HG02885 (cell line): Measurements from ENCODE around the gene MFAP4.
A peak's percentile ranks its signal among the peaks of the same experiment; 100 is the strongest.

Experiments used
- ATAC-seq: cut with Tn5 transposase; IDR thresholded peaks from one replicate; pipeline ENCODE4 v1.9.1; 2021; ENCODE audit warnings: mild to moderate bottlenecking; ENCODE audit not compliant: unreplicated experiment, poor library complexity

The MFAP4 gene

GRCh38 chr17:19372866-19373504, 14.0 kb downstream of the MFAP4 start:
- no peak for ATAC-seq

- no peak for ATAC-seq
These were observed 14.6 kb downstream of the MFAP4 start for GRCh38 chr17:19372439-19372838.

GRCh38 chr17:19372011-19372370, 15.0 kb downstream of the MFAP4 start:
- ATAC-seq: no peak

GRCh38 chr17:19371259-19372010, 15.6 kb downstream of the MFAP4 start:
- ATAC-seq: no peak

GRCh38 chr17:19370493-19370960, 16.5 kb downstream of the MFAP4 start:
- peak; percentile 61 for ATAC-seq

- no peak for ATAC-seq
These were observed 17.0 kb downstream of the MFAP4 start for GRCh38 chr17:19369846-19370492.

GRCh38 chr17:19369107-19369778, 17.7 kb downstream of the MFAP4 start:
- no peak for ATAC-seq

- ATAC-seq: no peak
These were observed 18.8 kb downstream of the MFAP4 start for GRCh38 chr17:19368229-19368628.

- no peak for ATAC-seq
These were observed 20.4 kb downstream of the MFAP4 start for GRCh38 chr17:19366637-19366972.

GRCh38 chr17:19365833-19366636, 21.0 kb downstream of the MFAP4 start:
- no peak for ATAC-seq

GRCh38 chr17:19365499-19365817, 21.5 kb downstream of the MFAP4 start:
- ATAC-seq: no peak

- no peak for ATAC-seq
These were observed 22.1 kb downstream of the MFAP4 start for GRCh38 chr17:19364699-19365498.

- no peak for ATAC-seq
These were observed 23.4 kb downstream of the MFAP4 start for GRCh38 chr17:19363460-19364035.

- no peak for ATAC-seq
These were observed 23.9 kb downstream of the MFAP4 start for GRCh38 chr17:19363114-19363438.

- ATAC-seq: peak; percentile 82
These were observed 24.5 kb downstream of the MFAP4 start, which contains the start of gene B9D1 for GRCh38 chr17:19362277-19363113. B9D1 (minus strand) TSS chr17:19362723; CDS start chr17:19362569, 154 bp downstream.

- no peak for ATAC-seq
These were observed 25.1 kb downstream of the MFAP4 start for GRCh38 chr17:19361944-19362276.

- no peak for ATAC-seq
These were observed 25.7 kb downstream of the MFAP4 start for GRCh38 chr17:19361326-19361725.

- no peak for ATAC-seq
These were observed 26.2 kb downstream of the MFAP4 start for GRCh38 chr17:19360772-19361171.

GRCh38 chr17:19359856-19360255, 27.1 kb downstream of the MFAP4 start:
- no peak for ATAC-seq
